ENCODE measurements around the gene NAV2. TPM values are rescaled to one million over a fixed set of nuclear protein-coding genes. Genes with fewer than 3 reads are reported as not detected.

NAV2 gene
- total RNA-seq, 2 experiments from 2014 or later: 2.9 to 4.1 TPM

GRCh38 chr11:20038972-20039371 lies 326.3 kb downstream of the NAV2 start:
- Mint-ChIP-seq H3K27me3 (peaks cover 7% of the 10 kb centered on the region), H3K4me1 (no peaks in the 10 kb centered on the region), H3K27ac (no peak overlapping the region), H3K9me3 (no peaks in the 10 kb centered on the region), H3K4me3 (no peak overlapping the region), H3K36me3 (no peaks in the 10 kb centered on the region)
- ATAC-seq (ENCODE audit: low read depth): no peak
- no peak for DNase-seq
- POLR2A ChIA-PET: no interaction called here

GRCh38 chr11:20041499-20041898 lies 328.9 kb downstream of the NAV2 start:
- Mint-ChIP-seq H3K27ac (no peak overlapping the region), H3K4me3 (no peak overlapping the region), H3K27me3 (peaks cover 7% of the 10 kb centered on the region), H3K9me3 (no peaks in the 10 kb centered on the region), H3K4me1 (no peaks in the 10 kb centered on the region), H3K36me3 (no peaks in the 10 kb centered on the region)
- ATAC-seq (ENCODE audit: low read depth) (no peak), DNase-seq (no peak)
- POLR2A ChIA-PET: no interaction called here

GRCh38 chr11:20042045-20042639 lies 329.5 kb downstream of the NAV2 start:
- Mint-ChIP-seq H3K4me1 (no peaks in the 10 kb centered on the region), H3K9me3 (no peaks in the 10 kb centered on the region), H3K27ac (no peak overlapping the region), H3K36me3 (no peaks in the 10 kb centered on the region), H3K27me3 (peaks cover 7% of the 10 kb centered on the region), H3K4me3 (no peak overlapping the region)
- ATAC-seq (ENCODE audit: low read depth) (no peak), DNase-seq (no peak)
- POLR2A ChIA-PET: no interaction called here

GRCh38 chr11:20042811-20043341 lies 330.2 kb downstream of the NAV2 start:
- Mint-ChIP-seq H3K9me3 (no peaks in the 10 kb centered on the region), H3K27me3 (peaks cover 4% of the 10 kb centered on the region), H3K4me3 (no peak overlapping the region), H3K36me3 (no peaks in the 10 kb centered on the region), H3K4me1 (no peaks in the 10 kb centered on the region), H3K27ac (no peak overlapping the region)
- POLR2A ChIA-PET: no interaction called here
- no peak for DNase-seq
- ATAC-seq (ENCODE audit: low read depth): no peak

- H3K9me3 Mint-ChIP-seq: no peaks in the 10 kb centered on the region
- DNase-seq (no peak), ATAC-seq (ENCODE audit: low read depth) (no peak)
- H3K36me3 Mint-ChIP-seq: no peaks in the 10 kb centered on the region
- H3K4me3 Mint-ChIP-seq: no peak overlapping the region
- H3K27ac Mint-ChIP-seq: no peak overlapping the region
- H3K4me1 Mint-ChIP-seq: no peaks in the 10 kb centered on the region
- POLR2A ChIA-PET: no interaction called here
- peaks cover 4% of the 10 kb centered on the region for H3K27me3 Mint-ChIP-seq
Measured at GRCh38 chr11:20043992-20044391, 331.4 kb downstream of the NAV2 start.

GRCh38 chr11:20045098-20045688 lies 332.6 kb downstream of the NAV2 start:
- peaks cover 4% of the 10 kb centered on the region for H3K27me3 Mint-ChIP-seq
- no peak overlapping the region for H3K4me3 Mint-ChIP-seq
- no peaks in the 10 kb centered on the region for H3K4me1 Mint-ChIP-seq
- no peak overlapping the region for H3K27ac Mint-ChIP-seq
- H3K36me3 Mint-ChIP-seq: no peaks in the 10 kb centered on the region
- no peak for DNase-seq
- H3K9me3 Mint-ChIP-seq: no peaks in the 10 kb centered on the region
- POLR2A ChIA-PET: no interaction called here
- no peak for ATAC-seq (ENCODE audit: low read depth)

GRCh38 chr11:20046416-20046815 lies 333.8 kb downstream of the NAV2 start:
- Mint-ChIP-seq H3K9me3 (no peaks in the 10 kb centered on the region), H3K36me3 (no peaks in the 10 kb centered on the region), H3K27ac (no peak overlapping the region), H3K4me1 (no peaks in the 10 kb centered on the region), H3K27me3 (peaks cover 4% of the 10 kb centered on the region), H3K4me3 (no peak overlapping the region)
- DNase-seq (no peak), ATAC-seq (ENCODE audit: low read depth) (no peak)
- POLR2A ChIA-PET: no interaction called here

GRCh38 chr11:20047006-20047768 lies 334.6 kb downstream of the NAV2 start:
- ATAC-seq (ENCODE audit: low read depth): no peak
- Mint-ChIP-seq H3K36me3 (no peaks in the 10 kb centered on the region), H3K4me3 (no peak overlapping the region), H3K9me3 (no peaks in the 10 kb centered on the region), H3K4me1 (no peaks in the 10 kb centered on the region), H3K27me3 (peaks cover 4% of the 10 kb centered on the region), H3K27ac (no peak overlapping the region)
- no peak for DNase-seq
- POLR2A ChIA-PET: no interaction called here

- POLR2A ChIA-PET: no interaction called here
- H3K9me3 Mint-ChIP-seq: no peaks in the 10 kb centered on the region
Measured at GRCh38 chr11:20047769-20048154, 335.1 kb downstream of the NAV2 start.

GRCh38 chr11:20048246-20048645 lies 335.6 kb downstream of the NAV2 start:
- Mint-ChIP-seq H3K36me3 (no peaks in the 10 kb centered on the region), H3K27ac (no peak overlapping the region), H3K9me3 (no peaks in the 10 kb centered on the region), H3K27me3 (peaks cover 1% of the 10 kb centered on the region), H3K4me3 (no peak overlapping the region), H3K4me1 (no peaks in the 10 kb centered on the region)
- ATAC-seq (ENCODE audit: low read depth) (no peak), DNase-seq (no peak)
- POLR2A ChIA-PET: no interaction called here

More at GRCh38 chr11:20047769-20048154, 335.1 kb downstream of the NAV2 start:
- ATAC-seq (ENCODE audit: low read depth): no peak
- Mint-ChIP-seq H3K36me3 (no peaks in the 10 kb centered on the region), H3K27ac (no peak overlapping the region), H3K4me1 (no peaks in the 10 kb centered on the region), H3K4me3 (no peak overlapping the region), H3K27me3 (peaks cover 2% of the 10 kb centered on the region)
- no peak for DNase-seq

GRCh38 chr11:20048707-20049106 lies 336.1 kb downstream of the NAV2 start:
- Mint-ChIP-seq H3K36me3 (no peaks in the 10 kb centered on the region), H3K27ac (no peak overlapping the region), H3K4me3 (no peak overlapping the region), H3K27me3 (no peaks in the 10 kb centered on the region), H3K9me3 (no peaks in the 10 kb centered on the region), H3K4me1 (no peaks in the 10 kb centered on the region)
- POLR2A ChIA-PET: no interaction called here
- DNase-seq: no peak
- no peak for ATAC-seq (ENCODE audit: low read depth)

- Mint-ChIP-seq H3K27me3 (no peaks in the 10 kb centered on the region), H3K9me3 (no peaks in the 10 kb centered on the region), H3K4me3 (no peak overlapping the region), H3K27ac (no peak overlapping the region), H3K4me1 (no peaks in the 10 kb centered on the region), H3K36me3 (no peaks in the 10 kb centered on the region)
- ATAC-seq (ENCODE audit: low read depth) (no peak), DNase-seq (no peak)
- POLR2A ChIA-PET: no interaction called here
Measured at GRCh38 chr11:20049231-20049630, 336.6 kb downstream of the NAV2 start.

- H3K4me1 Mint-ChIP-seq: no peaks in the 10 kb centered on the region
- H3K27me3 Mint-ChIP-seq: no peaks in the 10 kb centered on the region
- H3K36me3 Mint-ChIP-seq: no peaks in the 10 kb centered on the region
- DNase-seq (no peak), ATAC-seq (ENCODE audit: low read depth) (no peak)
- H3K9me3 Mint-ChIP-seq: no peaks in the 10 kb centered on the region
- POLR2A ChIA-PET: interaction anchor here (0.6 kb wide), 1 partner anchor 264 kb away, joined by 3 read pairs; no protein-coding TSS in a partner anchor
- H3K27ac Mint-ChIP-seq: no peak overlapping the region
- no peak overlapping the region for H3K4me3 Mint-ChIP-seq
Measured at GRCh38 chr11:20050048-20050447, 337.4 kb downstream of the NAV2 start.
